HG02981 (cell line): ENCODE results near the gene DFFA.

Source experiments
- ATAC-seq: cut with Tn5 transposase; IDR thresholded peaks from one replicate; pipeline ENCODE4 v1.9.1; 2021; ENCODE audit warnings: mild to moderate bottlenecking, moderate library complexity; ENCODE audit not compliant: unreplicated experiment

Gene DFFA

GRCh38 chr1:10472220-10473144 is at the start of gene DFFA:
DFFA (minus strand) TSS chr1:10472529; CDS start chr1:10472458, 71 bp downstream.
- peak; percentile 73 for ATAC-seq

GRCh38 chr1:10521537-10522157 is 49.3 kb upstream of the DFFA start:
- ATAC-seq, result no peak

GRCh38 chr1:10520952-10521351 is 48.6 kb upstream of the DFFA start:
- no peak for ATAC-seq

- no peak for ATAC-seq
Measured at GRCh38 chr1:10520497-10520896, 48.2 kb upstream of the DFFA start.

GRCh38 chr1:10519016-10519417 is 46.7 kb upstream of the DFFA start:
- ATAC-seq, result no peak

GRCh38 chr1:10517677-10517982 is 45.3 kb upstream of the DFFA start:
- ATAC-seq, result no peak

- ATAC-seq, result no peak
Measured at GRCh38 chr1:10516925-10517676, 44.8 kb upstream of the DFFA start.

- ATAC-seq, result no peak
Measured at GRCh38 chr1:10515976-10516750, 43.8 kb upstream of the DFFA start.

GRCh38 chr1:10515301-10515975 is 43.1 kb upstream of the DFFA start:
- no peak for ATAC-seq

GRCh38 chr1:10514490-10515235 is 42.3 kb upstream of the DFFA start:
- ATAC-seq, result no peak

- no peak for ATAC-seq
Measured at GRCh38 chr1:10513199-10513598, 40.9 kb upstream of the DFFA start.

GRCh38 chr1:10511494-10511885 is 39.2 kb upstream of the DFFA start:
- ATAC-seq, result no peak

GRCh38 chr1:10510520-10511493 is 38.5 kb upstream of the DFFA start:
- ATAC-seq, result peak; percentile 91

GRCh38 chr1:10509809-10510509 is 37.6 kb upstream of the DFFA start:
- ATAC-seq, result no peak

- no peak for ATAC-seq
Measured at GRCh38 chr1:10508511-10508951, 36.2 kb upstream of the DFFA start.

GRCh38 chr1:10507111-10507879 is 35.0 kb upstream of the DFFA start:
- no peak for ATAC-seq

GRCh38 chr1:10506677-10507047 is 34.3 kb upstream of the DFFA start:
- no peak for ATAC-seq
